ENCODE measurements around the gene NPL. TPM values are rescaled to one million over a fixed set of nuclear protein-coding genes. Genes with fewer than 3 reads are reported as not detected.

The NPL gene
- total and polyA plus RNA-seq, 2 of the 13 experiments (the other 11 are each of a cell fraction or from before 2014, with no cell fraction given) = 0.03 to 0.04 TPM

DNA sequence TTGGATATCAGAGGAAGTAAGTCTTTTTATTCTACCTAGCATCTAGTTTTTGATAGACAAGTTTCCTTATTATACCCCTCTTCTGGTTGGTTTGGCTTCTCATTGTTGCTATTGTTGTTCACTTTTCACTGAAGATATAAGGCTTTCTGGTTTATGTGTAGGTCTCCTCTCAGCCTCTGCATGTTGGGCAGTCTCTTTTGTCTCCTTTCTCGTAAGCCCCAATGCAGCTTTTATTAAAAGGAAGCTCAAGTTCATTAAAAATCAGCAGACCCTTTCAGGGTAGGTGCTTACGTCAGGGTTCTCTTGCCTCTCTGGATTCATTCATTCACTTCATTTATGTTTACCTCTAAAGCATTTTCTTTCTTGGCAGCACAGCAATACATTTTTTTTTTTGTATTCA is 44.8 kb downstream of the NPL start:
- ATAC-seq = no peak
- no peak overlapping the region for H3K4me3 ChIP-seq (replicated peaks in 1 of 3; ENCODE audit: insufficient read depth in 1 of 3, low read depth in 2 of 3, low read length in 3 of 3)
- DNase-seq (ENCODE audit: low spot score) = no peak
- H3K27me3 ChIP-seq (ENCODE audit: control insufficient read depth in 1 of 2, insufficient read depth in 2 of 2, low read length in 2 of 2) = peaks cover 0 to 24% of the 10 kb centered on the region in 2 experiments; a peak in 2 of 5 replicates
- no peaks in the 10 kb centered on the region for H3K79me2 ChIP-seq (ENCODE audit: insufficient read depth, low read length)
- CTCF ChIA-PET (ENCODE audit: low intra/inter-chr PET ratio, low total read pairs) = no interaction called here
- no peak overlapping the region for H3K27ac ChIP-seq (ENCODE audit: extremely low read length, insufficient read depth, low read length)
- H3K4me2 ChIP-seq (ENCODE audit: low read depth, low read length) = no peak overlapping the region
- H2AFZ ChIP-seq (ENCODE audit: low read length) = no peak overlapping the region
- in situ Hi-C loops (cut with HindIII; ENCODE audit: extremely low pct_ligation_motif_present, low pct_unique_long_range_greater_than_20kb) = no loop called here
- H3K9ac ChIP-seq (ENCODE audit: insufficient read depth, low read depth, low read length) = no peak overlapping the region
- no TSS peak for BruUV-seq (replicated peaks)
- H3K9me3 ChIP-seq (ENCODE audit: low read length) = no peaks in the 10 kb centered on the region
- H3K36me3 ChIP-seq (replicated peaks in 1 of 2; ENCODE audit: control insufficient read depth in 1 of 2, insufficient read depth in 2 of 2, low read length in 2 of 2) = no peaks in the 10 kb centered on the region
- 4% methylated on average over 2 of the region's 2 CpGs for WGBS (ENCODE audit: low lambda C conversion rate)
- FAIRE-seq = no peak
- intact Hi-C loops (cut with micrococcal nuclease; ENCODE audit: unreplicated experiment) = no loop called here
- POLR2A ChIA-PET = no interaction called here
- no peak for TF ChIP-seq ZBTB7A (CRISPR knock-in tag; IDR thresholded peaks at IDR 0.05)
- TF ChIP-seq PLSCR1 (CRISPR knock-in tag; IDR thresholded peaks at IDR 0.05; ENCODE audit: borderline replicate concordance) = no peak
- TF ChIP-seq ZNF674 (CRISPR knock-in tag; IDR thresholded peaks at IDR 0.05; ENCODE audit: low read depth) = no peak
- TF ChIP-seq ZNF350 (CRISPR knock-in tag; IDR thresholded peaks at IDR 0.05; ENCODE audit: borderline replicate concordance, low read depth) = no peak
- TF ChIP-seq, protein P1, sequence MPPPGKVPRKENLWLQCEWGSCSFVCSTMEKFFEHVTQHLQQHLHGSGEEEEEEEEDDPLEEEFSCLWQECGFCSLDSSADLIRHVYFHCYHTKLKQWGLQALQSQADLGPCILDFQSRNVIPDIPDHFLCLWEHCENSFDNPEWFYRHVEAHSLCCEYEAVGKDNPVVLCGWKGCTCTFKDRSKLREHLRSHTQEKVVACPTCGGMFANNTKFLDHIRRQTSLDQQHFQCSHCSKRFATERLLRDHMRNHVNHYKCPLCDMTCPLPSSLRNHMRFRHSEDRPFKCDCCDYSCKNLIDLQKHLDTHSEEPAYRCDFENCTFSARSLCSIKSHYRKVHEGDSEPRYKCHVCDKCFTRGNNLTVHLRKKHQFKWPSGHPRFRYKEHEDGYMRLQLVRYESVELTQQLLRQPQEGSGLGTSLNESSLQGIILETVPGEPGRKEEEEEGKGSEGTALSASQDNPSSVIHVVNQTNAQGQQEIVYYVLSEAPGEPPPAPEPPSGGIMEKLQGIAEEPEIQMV (CRISPR knock-in tag; IDR thresholded peaks at IDR 0.05; ENCODE audit: low read depth) = no peak
- TF ChIP-seq TBX3 (IDR thresholded peaks at IDR 0.05; ENCODE audit: borderline replicate concordance) = no peak
- TF ChIP-seq PHF21A (CRISPR knock-in tag; IDR thresholded peaks at IDR 0.05) = no peak
- TF ChIP-seq IRF2 (CRISPR knock-in tag; IDR thresholded peaks at IDR 0.05) = no peak
- TF ChIP-seq MBD4 (IDR thresholded peaks at IDR 0.05; ENCODE audit: borderline replicate concordance, low read length) = no peak
- no peaks in the 10 kb centered on the region for H3K4me1 ChIP-seq (ENCODE audit: insufficient read depth, low read length)
- no peaks in the 10 kb centered on the region for H4K20me1 ChIP-seq (ENCODE audit: insufficient read depth, low read length)

Data from HepG2 (cell line).